HepG2 (cell line): ENCODE data around the gene MEA1. TPM values are rescaled to one million over a fixed set of nuclear protein-coding genes. Genes with fewer than 3 reads are reported as not detected.

Experiments used
- CENPT ChIP-seq: sonication (generic); formaldehyde crosslinking; IDR thresholded peaks from 2 replicates; pipeline ENCODE4 v1.8.0; 2022; ENCODE audit warnings: low read depth, mild to moderate bottlenecking, moderate library complexity, missing genetic modification reagents
- GZF1 ChIP-seq: sonication (generic); formaldehyde crosslinking; IDR thresholded peaks from 2 replicates; pipeline ENCODE4 v1.5.1; 2020; ENCODE audit warnings: mild to moderate bottlenecking, missing genetic modification reagents
- HOXD1 ChIP-seq: sonication (generic); formaldehyde crosslinking; IDR thresholded peaks from 2 replicates; pipeline ENCODE4 v1.5.0; 2020; ENCODE audit warnings: missing genetic modification reagents
- MLLT10 ChIP-seq: sonication (generic); formaldehyde crosslinking; IDR thresholded peaks from 2 replicates; pipeline ENCODE4 v1.4.0; 2020; ENCODE audit warnings: missing genetic modification reagents
- NR2F1 ChIP-seq, 2 experiments: fragments of 450-650 bp in 1 of 2; formaldehyde crosslinking in 1 of 2; IDR thresholded peaks; 2 replicates each; pipeline versions ENCODE4 v1.5.0 to v1.6.1; 2016 to 2020; ENCODE audit warnings: mild to moderate bottlenecking in 1 of 2, missing compliant biosample characterization in 1 of 2, missing genetic modification reagents in 1 of 2, moderate library complexity in 1 of 2
- PHF5A ChIP-seq: IDR thresholded peaks from one replicate; pipeline ENCODE4 v1.6.1; 2018; ENCODE audit warnings: low read depth, missing genetic modification reagents; ENCODE audit not compliant: unreplicated experiment
- PHF8 ChIP-seq: sonication (generic); formaldehyde crosslinking; IDR thresholded peaks from 2 replicates; pipeline ENCODE4 v1.5.0; 2020; ENCODE audit warnings: missing genetic modification reagents
- RAD21 ChIP-seq: fragments of 450-650 bp; formaldehyde crosslinking; IDR thresholded peaks from 2 replicates; pipeline ENCODE4 v1.5.0; 2020; ENCODE audit warnings: mild to moderate bottlenecking
- SCMH1 ChIP-seq: sonication (generic); formaldehyde crosslinking; IDR thresholded peaks from 2 replicates; pipeline ENCODE4 v1.9.0; 2021; ENCODE audit warnings: missing genetic modification reagents, mild to moderate bottlenecking, borderline replicate concordance
- SP4 ChIP-seq: sonication (generic); formaldehyde crosslinking; IDR thresholded peaks from 2 replicates; pipeline ENCODE4 v1.8.1; 2023; ENCODE audit warnings: mild to moderate bottlenecking, missing genetic modification reagents
- SUZ12 ChIP-seq: fragments of 150-350 bp; IDR thresholded peaks from 2 replicates; pipeline ENCODE4 v1.6.1; 2014; ENCODE audit warnings: low read depth, low read length
- TCF7 ChIP-seq: sonication (generic); IDR thresholded peaks from 2 replicates; pipeline ENCODE4 v1.6.1; 2016; ENCODE audit warnings: antibody characterized with exemption, low read depth
- ZMYM3 ChIP-seq: sonication (generic); formaldehyde crosslinking; IDR thresholded peaks from 2 replicates; pipeline ENCODE4 v1.5.1; 2020; ENCODE audit warnings: mild to moderate bottlenecking, missing genetic modification reagents
- ZNF296 ChIP-seq: sonication (generic); formaldehyde crosslinking; conservative IDR thresholded peaks from 2 replicates; pipeline ENCODE4 v1.5.0; 2020; ENCODE audit warnings: mild to moderate bottlenecking, missing genetic modification reagents
- ZNF83 ChIP-seq: sonication (generic); formaldehyde crosslinking; IDR thresholded peaks from 2 replicates; pipeline ENCODE4 v1.4.0; 2020; ENCODE audit warnings: missing genetic modification reagents, mild to moderate bottlenecking, borderline replicate concordance
- polyA plus RNA-seq, 8 experiments: library from polyadenylated mRNA; depleted of rRNA in 3 of 8; stranded (reverse) in 7 of 8; unstranded in 1 of 8; fragments of >200 nt; fragmentation: Illumina TruSeq in 4 of 8; extraction: Trizol in 4 of 8; gene quantifications; 2 replicates each; pipeline versions ENCODE4 v1.2.1 to v1.2.3, GENCODE V29; 2011 to 2016; ENCODE audit warnings: low read depth in 4 of 8, missing spikeins in 1 of 8, mixed read lengths in 1 of 8; ENCODE audit not compliant: insufficient read depth in 1 of 8
- total RNA-seq, 5 experiments: library from RNA; depleted of rRNA; stranded (reverse); fragments of >200 nt; fragmentation: Illumina TruSeq; extraction: Trizol; gene quantifications; 2 replicates each; pipeline ENCODE4 v1.2.3, GENCODE V29; 2016; ENCODE audit warnings: low read depth in 1 of 5
- TF ChIP-seq, protein P1 (sequence below), 2 experiments: IDR thresholded peaks; 2 replicates each; pipeline ENCODE4 v1.6.1; 2011 to 2012; ENCODE audit warnings: low read length in 2 of 2, borderline replicate concordance in 1 of 2, low read depth in 1 of 2, mild to moderate bottlenecking in 1 of 2, moderate library complexity in 1 of 2
- TF ChIP-seq, protein P2 (sequence below): sonication (generic); formaldehyde crosslinking; IDR thresholded peaks from 2 replicates; pipeline ENCODE4 v1.8.1; 2023; ENCODE audit warnings: mild to moderate bottlenecking, missing genetic modification reagents, borderline replicate concordance
- TF ChIP-seq, protein P3 (sequence below): sonication (generic); formaldehyde crosslinking; IDR thresholded peaks from 2 replicates; pipeline ENCODE4 v1.4.0; 2020; ENCODE audit warnings: mild to moderate bottlenecking, low read depth, missing genetic modification reagents
- TF ChIP-seq, protein P4 (sequence below): sonication (generic); formaldehyde crosslinking; IDR thresholded peaks from 2 replicates; pipeline ENCODE4 v1.8.0; 2022; ENCODE audit warnings: mild to moderate bottlenecking, missing genetic modification reagents

Gene MEA1
- total and polyA plus RNA-seq, 2 of the 13 experiments (the other 11 are each of a cell fraction or from before 2014, with no cell fraction given): 75.6 to 86.2 TPM

DNA sequence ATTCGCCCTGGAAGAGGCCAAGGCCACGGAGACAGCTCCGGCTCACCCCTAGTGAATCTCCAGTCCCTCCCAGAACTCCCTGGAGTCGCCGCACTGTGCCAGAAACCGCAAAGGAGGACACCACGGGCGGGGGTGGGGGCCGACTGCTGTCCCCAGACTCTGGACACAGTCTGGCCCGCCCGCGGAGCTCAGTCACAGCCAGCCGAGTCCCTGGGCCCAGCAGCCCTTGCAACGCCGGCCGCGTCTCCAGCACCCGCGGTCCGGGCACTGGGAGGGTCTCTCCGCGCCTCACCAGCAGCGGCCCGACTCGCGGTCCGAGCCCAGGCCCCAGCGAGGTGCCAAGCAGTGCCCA, 35.3 kb downstream of the MEA1 start (continued):
- no peak; the same call in none of the 2 replicates for TF ChIP-seq GZF1 (CRISPR knock-in tag)
- peak; percentile 80; the same call in 1 of the 2 replicates for TF ChIP-seq ZNF296 (CRISPR knock-in tag)
- no peak for TF ChIP-seq MLLT10 (CRISPR knock-in tag)
- TF ChIP-seq ZNF83: no peak
- TF ChIP-seq NR2F1 (CRISPR knock-in tag; IDR thresholded peaks at IDR 0.05): no peak
- TF ChIP-seq, protein P1, sequence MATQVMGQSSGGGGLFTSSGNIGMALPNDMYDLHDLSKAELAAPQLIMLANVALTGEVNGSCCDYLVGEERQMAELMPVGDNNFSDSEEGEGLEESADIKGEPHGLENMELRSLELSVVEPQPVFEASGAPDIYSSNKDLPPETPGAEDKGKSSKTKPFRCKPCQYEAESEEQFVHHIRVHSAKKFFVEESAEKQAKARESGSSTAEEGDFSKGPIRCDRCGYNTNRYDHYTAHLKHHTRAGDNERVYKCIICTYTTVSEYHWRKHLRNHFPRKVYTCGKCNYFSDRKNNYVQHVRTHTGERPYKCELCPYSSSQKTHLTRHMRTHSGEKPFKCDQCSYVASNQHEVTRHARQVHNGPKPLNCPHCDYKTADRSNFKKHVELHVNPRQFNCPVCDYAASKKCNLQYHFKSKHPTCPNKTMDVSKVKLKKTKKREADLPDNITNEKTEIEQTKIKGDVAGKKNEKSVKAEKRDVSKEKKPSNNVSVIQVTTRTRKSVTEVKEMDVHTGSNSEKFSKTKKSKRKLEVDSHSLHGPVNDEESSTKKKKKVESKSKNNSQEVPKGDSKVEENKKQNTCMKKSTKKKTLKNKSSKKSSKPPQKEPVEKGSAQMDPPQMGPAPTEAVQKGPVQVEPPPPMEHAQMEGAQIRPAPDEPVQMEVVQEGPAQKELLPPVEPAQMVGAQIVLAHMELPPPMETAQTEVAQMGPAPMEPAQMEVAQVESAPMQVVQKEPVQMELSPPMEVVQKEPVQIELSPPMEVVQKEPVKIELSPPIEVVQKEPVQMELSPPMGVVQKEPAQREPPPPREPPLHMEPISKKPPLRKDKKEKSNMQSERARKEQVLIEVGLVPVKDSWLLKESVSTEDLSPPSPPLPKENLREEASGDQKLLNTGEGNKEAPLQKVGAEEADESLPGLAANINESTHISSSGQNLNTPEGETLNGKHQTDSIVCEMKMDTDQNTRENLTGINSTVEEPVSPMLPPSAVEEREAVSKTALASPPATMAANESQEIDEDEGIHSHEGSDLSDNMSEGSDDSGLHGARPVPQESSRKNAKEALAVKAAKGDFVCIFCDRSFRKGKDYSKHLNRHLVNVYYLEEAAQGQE (IDR thresholded peaks at IDR 0.05; ENCODE audit: borderline replicate concordance in 1 of 2, low read depth in 1 of 2, low read length in 2 of 2): no peak
- peak; percentile 17 for TF ChIP-seq PHF5A (CRISPR knock-in tag)
- no peak for TF ChIP-seq PHF8
- TF ChIP-seq SCMH1 (CRISPR knock-in tag): no peak
- TF ChIP-seq, protein P2, sequence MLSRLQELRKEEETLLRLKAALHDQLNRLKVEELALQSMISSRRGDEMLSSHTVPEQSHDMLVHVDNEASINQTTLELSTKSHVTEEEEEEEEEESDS: no peak
- no peak for TF ChIP-seq RAD21 (CRISPR knock-in tag)
- no peak for TF ChIP-seq HOXD1
- TF ChIP-seq, protein P3, sequence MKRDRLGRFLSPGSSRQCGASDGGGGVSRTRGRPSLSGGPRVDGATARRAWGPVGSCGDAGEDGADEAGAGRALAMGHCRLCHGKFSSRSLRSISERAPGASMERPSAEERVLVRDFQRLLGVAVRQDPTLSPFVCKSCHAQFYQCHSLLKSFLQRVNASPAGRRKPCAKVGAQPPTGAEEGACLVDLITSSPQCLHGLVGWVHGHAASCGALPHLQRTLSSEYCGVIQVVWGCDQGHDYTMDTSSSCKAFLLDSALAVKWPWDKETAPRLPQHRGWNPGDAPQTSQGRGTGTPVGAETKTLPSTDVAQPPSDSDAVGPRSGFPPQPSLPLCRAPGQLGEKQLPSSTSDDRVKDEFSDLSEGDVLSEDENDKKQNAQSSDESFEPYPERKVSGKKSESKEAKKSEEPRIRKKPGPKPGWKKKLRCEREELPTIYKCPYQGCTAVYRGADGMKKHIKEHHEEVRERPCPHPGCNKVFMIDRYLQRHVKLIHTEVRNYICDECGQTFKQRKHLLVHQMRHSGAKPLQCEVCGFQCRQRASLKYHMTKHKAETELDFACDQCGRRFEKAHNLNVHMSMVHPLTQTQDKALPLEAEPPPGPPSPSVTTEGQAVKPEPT: no peak
- TF ChIP-seq ZMYM3 (CRISPR knock-in tag): no peak
- no peak for TF ChIP-seq TCF7
- TF ChIP-seq SP4 (CRISPR knock-in tag): no peak
- no peak for TF ChIP-seq SUZ12
- TF ChIP-seq, protein P4, sequence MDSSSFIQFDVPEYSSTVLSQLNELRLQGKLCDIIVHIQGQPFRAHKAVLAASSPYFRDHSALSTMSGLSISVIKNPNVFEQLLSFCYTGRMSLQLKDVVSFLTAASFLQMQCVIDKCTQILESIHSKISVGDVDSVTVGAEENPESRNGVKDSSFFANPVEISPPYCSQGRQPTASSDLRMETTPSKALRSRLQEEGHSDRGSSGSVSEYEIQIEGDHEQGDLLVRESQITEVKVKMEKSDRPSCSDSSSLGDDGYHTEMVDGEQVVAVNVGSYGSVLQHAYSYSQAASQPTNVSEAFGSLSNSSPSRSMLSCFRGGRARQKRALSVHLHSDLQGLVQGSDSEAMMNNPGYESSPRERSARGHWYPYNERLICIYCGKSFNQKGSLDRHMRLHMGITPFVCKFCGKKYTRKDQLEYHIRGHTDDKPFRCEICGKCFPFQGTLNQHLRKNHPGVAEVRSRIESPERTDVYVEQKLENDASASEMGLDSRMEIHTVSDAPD (CRISPR knock-in tag): no peak
- no peak for TF ChIP-seq CENPT (CRISPR knock-in tag)
